Kidney (tissue), 14 donors: ENCODE results near the gene CD55. TPM values are rescaled to one million over a fixed set of nuclear protein-coding genes. Genes with fewer than 3 reads are reported as not detected.

Source experiments
- DNase-seq, 5 donors: peaks; one replicate each; pipeline ENCODE4 v3.0.0-alpha.2; 2013 to 2020
- FAIRE-seq: peaks from 2 replicates; lab custom pipeline; 2012; peaks lifted over from hg19 to GRCh38; lab: Jason Lieb, UNC
- H3K27ac ChIP-seq, 2 donors: one replicate each; pipeline ENCODE4 v1.7.0; 2013; ENCODE audit warnings: low read depth in 2 of 2, low read length in 2 of 2, inconsistent platforms in 1 of 2
- H3K27me3 ChIP-seq: one replicate; pipeline ENCODE4 v1.7.1; 2013; ENCODE audit warnings: low read length, inconsistent platforms; ENCODE audit not compliant: control insufficient read depth, insufficient read depth
- H3K36me3 ChIP-seq, 3 donors: one replicate each; pipeline versions ENCODE4 v1.7.0 to v1.7.1; 2013; ENCODE audit warnings: low read length in 3 of 3, control low read depth in 1 of 3, inconsistent platforms in 1 of 3; ENCODE audit not compliant: insufficient read depth in 3 of 3, control insufficient read depth in 2 of 3
- H3K4me1 ChIP-seq, 3 donors: one replicate each; pipeline versions ENCODE4 v1.7.0 to v1.7.1; 2013; ENCODE audit warnings: low read length in 3 of 3, inconsistent platforms in 1 of 3, low read depth in 1 of 3; ENCODE audit not compliant: control insufficient read depth in 2 of 3, insufficient read depth in 2 of 3
- H3K4me3 ChIP-seq, 3 donors: one replicate each; pipeline versions ENCODE4 v1.7.0 to v1.8.1; 2013; ENCODE audit warnings: low read length in 3 of 3, control low read depth in 1 of 3, inconsistent platforms in 1 of 3
- H3K9ac ChIP-seq, 3 donors: one replicate each; pipeline versions ENCODE4 v1.7.0 to v1.7.1; 2013; ENCODE audit warnings: low read length in 3 of 3, control low read depth in 1 of 3, inconsistent platforms in 1 of 3
- H3K9me3 ChIP-seq, 3 donors: one replicate each; pipeline versions ENCODE4 v1.7.0 to v1.7.1; 2013; ENCODE audit warnings: low read length in 3 of 3, control low read depth in 1 of 3, inconsistent platforms in 1 of 3; ENCODE audit not compliant: control insufficient read depth in 2 of 3, insufficient read depth in 1 of 3
- CTCF ChIP-seq: IDR thresholded peaks from 3 replicates; pipeline ENCODE4 v1.5.1; 2012; ENCODE audit warnings: mild to moderate bottlenecking, moderate library complexity, borderline replicate concordance; ENCODE audit not compliant: insufficient read depth; ENCODE audit errors: extremely low read depth
- intact Hi-C: fragments of 100-400 bp; cut with DNase I; formaldehyde crosslinking; loops from one replicate; pipeline ENCODE4 v1.11.1; 2022
- polyA plus RNA-seq: library from polyadenylated mRNA; stranded (reverse); fragments of 350-450 nt; fragmentation: Illumina TruSeq; extraction: RNeasy Lipid Tissue Mini Kit (QIAGEN cat#74804); gene quantifications from one replicate; pipeline ENCODE4 v1.2.3, GENCODE V29; 2014; ENCODE audit warnings: low read depth, low replicate concordance; ENCODE audit not compliant: insufficient read depth
- total RNA-seq: library from RNA; stranded (reverse); fragmentation: NEBNext Ultra II Directional; extraction: Animal tissue kit (Norgen Biotek cat#: 25700); gene quantifications from one replicate; pipeline ENCODE4 v1.2.1, GENCODE V29; 2021
- donor health status: control.
- donor health status: control.
- donor health status: control.
- donor health status: control.
- donor health status: control.
- donor health status: DM: yes; HTN: yes; CAD: no.
- donor health status: Normal renal cell carcinoma (clear cell type).

The CD55 gene
- total and polyA plus RNA-seq, 2 donors from 2014 or later: 28.8 to 69.5 TPM

GRCh38 chr1:207404849-207405525 is 83.5 kb downstream of the CD55 start:
- FAIRE-seq: peak; percentile 96
- Histone ChIP-seq H3K4me1 (no peaks in the 10 kb centered on the region), H3K27me3 (no peaks in the 10 kb centered on the region), H3K27ac (no peak overlapping the region), H3K9me3 (no peaks in the 10 kb centered on the region), H3K4me3 (no peak overlapping the region), H3K9ac (no peak overlapping the region), H3K36me3 (no peaks in the 10 kb centered on the region)
- DNase-seq: peak in 2 of 5 donors; percentile 73 to 89
- intact Hi-C loops: loop anchor here (10.0 kb wide), 1 partner anchor 320 kb away; the partner anchor contains the start of gene C4BPB
- TF ChIP-seq CTCF: peak; percentile 70

- H3K9ac ChIP-seq: no peak overlapping the region
- no peak overlapping the region for H3K27ac ChIP-seq
- H3K27me3 ChIP-seq: no peaks in the 10 kb centered on the region
- no peak for TF ChIP-seq CTCF
- intact Hi-C loops: loop anchor here (10.0 kb wide), 1 partner anchor 321 kb away; the partner anchor contains the start of gene C4BPB
- FAIRE-seq (no peak), DNase-seq (no peak)
- H3K4me3 ChIP-seq: no peak overlapping the region
- H3K36me3 ChIP-seq: no peaks in the 10 kb centered on the region
- no peaks in the 10 kb centered on the region for H3K4me1 ChIP-seq
- no peaks in the 10 kb centered on the region for H3K9me3 ChIP-seq
Measured at GRCh38 chr1:207405814-207406213, 84.3 kb downstream of the CD55 start.

GRCh38 chr1:207407655-207408260 is 86.3 kb downstream of the CD55 start:
- Histone ChIP-seq H3K4me1 (no peaks in the 10 kb centered on the region), H3K27ac (no peak overlapping the region), H3K36me3 (no peaks in the 10 kb centered on the region), H3K9ac (no peak overlapping the region), H3K27me3 (no peaks in the 10 kb centered on the region), H3K4me3 (no peak overlapping the region), H3K9me3 (no peaks in the 10 kb centered on the region)
- DNase-seq: no peak
- intact Hi-C loops: loop anchor here (10.0 kb wide), 1 partner anchor 323 kb away; the partner anchor contains the start of gene C4BPB
- FAIRE-seq: no peak
- TF ChIP-seq CTCF: no peak

Other genes with a start within 250 kb of the CD55 start
- 1.3 TPM for gene C4BPB, start 232.8 kb upstream of the CD55 start, total RNA-seq
- 0.49 TPM for gene C4BPB, start 232.8 kb upstream of the CD55 start, polyA plus RNA-seq
- 45.7 TPM for gene C4BPA, start 217.4 kb upstream of the CD55 start, total RNA-seq
- gene C4BPA, start 217.4 kb upstream of the CD55 start, polyA plus RNA-seq: not detected
- 0.98 TPM for gene CR2, start 132.7 kb downstream of the CD55 start, total RNA-seq
- 0.28 TPM for gene CR2, start 132.7 kb downstream of the CD55 start, polyA plus RNA-seq
- 12.2 TPM for gene CR1, start 174.5 kb downstream of the CD55 start, total RNA-seq
- gene CR1, start 174.5 kb downstream of the CD55 start, polyA plus RNA-seq: 2.6 TPM